Measurements from ENCODE around the gene NHLRC4. TPM values are rescaled to one million over a fixed set of nuclear protein-coding genes. Genes with fewer than 3 reads are reported as not detected.
A peak's percentile ranks its signal among the peaks of the same experiment; 100 is the strongest.

Gene NHLRC4
- total and polyA plus RNA-seq, 9 of the 15 experiments (the other 6 are each of a cell fraction or from before 2014, with no cell fraction given): 0.24 to 3.7 (median 1.3) TPM; not detected in 2

DNA sequence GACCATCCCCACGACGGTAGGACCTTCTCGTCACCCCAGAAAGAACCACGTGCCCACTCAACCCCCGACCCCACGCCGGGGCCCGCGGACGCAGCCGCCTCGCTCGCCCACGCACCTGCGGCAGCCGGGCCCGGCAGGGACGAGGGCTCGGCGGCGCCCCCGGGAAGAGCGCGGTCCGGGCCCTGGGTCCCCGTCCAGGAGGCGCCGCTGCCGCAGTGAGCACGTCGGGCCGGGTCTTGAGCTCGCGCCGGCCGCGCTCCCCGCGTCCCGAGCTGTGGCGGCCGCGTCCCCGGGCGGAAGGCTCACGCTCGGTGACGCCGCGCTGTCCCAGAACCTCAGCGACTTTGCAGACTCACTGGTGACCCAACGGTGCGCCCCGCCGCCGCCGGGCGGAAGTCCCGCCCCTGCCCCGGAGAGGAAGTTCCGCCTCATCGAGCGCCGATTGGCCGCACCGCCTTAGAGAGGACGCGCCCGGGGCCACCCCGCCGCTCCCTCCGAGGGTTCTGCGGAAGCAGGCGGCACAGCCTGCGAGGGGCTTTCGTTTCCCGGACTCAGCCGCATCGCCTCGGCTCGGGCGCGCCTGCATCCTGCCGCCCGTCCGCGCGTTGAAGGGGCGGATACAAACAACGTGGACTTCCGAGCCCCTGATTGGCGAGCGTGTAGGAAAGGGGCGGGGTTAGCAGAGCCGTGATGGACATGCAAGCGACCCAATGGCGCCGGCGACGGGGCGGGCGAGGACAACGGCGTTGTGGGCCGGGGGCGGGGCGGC is 22.3 kb downstream of the NHLRC4 start (continued):
- TF ChIP-seq, protein P1, sequence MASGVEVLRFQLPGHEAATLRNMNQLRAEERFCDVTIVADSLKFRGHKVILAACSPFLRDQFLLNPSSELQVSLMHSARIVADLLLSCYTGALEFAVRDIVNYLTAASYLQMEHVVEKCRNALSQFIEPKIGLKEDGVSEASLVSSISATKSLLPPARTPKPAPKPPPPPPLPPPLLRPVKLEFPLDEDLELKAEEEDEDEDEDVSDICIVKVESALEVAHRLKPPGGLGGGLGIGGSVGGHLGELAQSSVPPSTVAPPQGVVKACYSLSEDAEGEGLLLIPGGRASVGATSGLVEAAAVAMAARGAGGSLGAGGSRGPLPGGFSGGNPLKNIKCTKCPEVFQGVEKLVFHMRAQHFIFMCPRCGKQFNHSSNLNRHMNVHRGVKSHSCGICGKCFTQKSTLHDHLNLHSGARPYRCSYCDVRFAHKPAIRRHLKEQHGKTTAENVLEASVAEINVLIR (CRISPR knock-in tag; IDR thresholded peaks at IDR 0.05): 0 out of 2 replicates have a peak, but pooled peaks have one; percentile 4
- no peak for TF ChIP-seq ARHGAP35 (IDR thresholded peaks at IDR 0.05; ENCODE audit: partially characterized antibody)
- no peak for TF ChIP-seq ZNF609 (CRISPR knock-in tag; IDR thresholded peaks at IDR 0.05; ENCODE audit: borderline replicate concordance)
- TF ChIP-seq, protein P2, sequence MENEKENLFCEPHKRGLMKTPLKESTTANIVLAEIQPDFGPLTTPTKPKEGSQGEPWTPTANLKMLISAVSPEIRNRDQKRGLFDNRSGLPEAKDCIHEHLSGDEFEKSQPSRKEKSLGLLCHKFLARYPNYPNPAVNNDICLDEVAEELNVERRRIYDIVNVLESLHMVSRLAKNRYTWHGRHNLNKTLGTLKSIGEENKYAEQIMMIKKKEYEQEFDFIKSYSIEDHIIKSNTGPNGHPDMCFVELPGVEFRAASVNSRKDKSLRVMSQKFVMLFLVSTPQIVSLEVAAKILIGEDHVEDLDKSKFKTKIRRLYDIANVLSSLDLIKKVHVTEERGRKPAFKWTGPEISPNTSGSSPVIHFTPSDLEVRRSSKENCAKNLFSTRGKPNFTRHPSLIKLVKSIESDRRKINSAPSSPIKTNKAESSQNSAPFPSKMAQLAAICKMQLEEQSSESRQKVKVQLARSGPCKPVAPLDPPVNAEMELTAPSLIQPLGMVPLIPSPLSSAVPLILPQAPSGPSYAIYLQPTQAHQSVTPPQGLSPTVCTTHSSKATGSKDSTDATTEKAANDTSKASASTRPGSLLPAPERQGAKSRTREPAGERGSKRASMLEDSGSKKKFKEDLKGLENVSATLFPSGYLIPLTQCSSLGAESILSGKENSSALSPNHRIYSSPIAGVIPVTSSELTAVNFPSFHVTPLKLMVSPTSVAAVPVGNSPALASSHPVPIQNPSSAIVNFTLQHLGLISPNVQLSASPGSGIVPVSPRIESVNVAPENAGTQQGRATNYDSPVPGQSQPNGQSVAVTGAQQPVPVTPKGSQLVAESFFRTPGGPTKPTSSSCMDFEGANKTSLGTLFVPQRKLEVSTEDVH (IDR thresholded peaks at IDR 0.05; ENCODE audit: low read depth, partially characterized antibody): peak; percentile 78
- TF ChIP-seq CBX1 (IDR thresholded peaks at IDR 0.05; ENCODE audit: low read depth): no peak; the same call in 1 of the 2 replicates
- peak; percentile 97 for TF ChIP-seq RBFOX2 (IDR thresholded peaks at IDR 0.05; ENCODE audit: low read depth, low read length)
- TF ChIP-seq ZBTB7A (IDR thresholded peaks at IDR 0.05; ENCODE audit: borderline replicate concordance, control insufficient read depth, low read depth, low read length): peak; percentile 18; the same call in 1 of the 2 replicates
- TF ChIP-seq, protein P3, sequence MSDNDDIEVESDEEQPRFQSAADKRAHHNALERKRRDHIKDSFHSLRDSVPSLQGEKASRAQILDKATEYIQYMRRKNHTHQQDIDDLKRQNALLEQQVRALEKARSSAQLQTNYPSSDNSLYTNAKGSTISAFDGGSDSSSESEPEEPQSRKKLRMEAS (CRISPR knock-in tag; IDR thresholded peaks at IDR 0.05): peak; percentile 55
- no peak for TF ChIP-seq MAFG (tag; conservative IDR thresholded peaks at IDR 0.05)
- peak; percentile 45; the same call in 1 of the 2 replicates for TF ChIP-seq ZBED1 (IDR thresholded peaks at IDR 0.05)
- 0 out of 2 replicates have a peak, but pooled peaks have one; percentile 53 for TF ChIP-seq THAP7 (CRISPR knock-in tag; IDR thresholded peaks at IDR 0.05)
- peak in 1 of 2 experiments; percentile 18; a peak in 2 of 4 replicates for TF ChIP-seq MAZ (CRISPR knock-in tag; conservative IDR thresholded peaks at IDR 0.05 in 1 of 2, IDR thresholded peaks at IDR 0.05 in 1 of 2)
- peak; percentile 45 to 49 for TF ChIP-seq NRF1 (conservative IDR thresholded peaks at IDR 0.05 in 1 of 2, IDR thresholded peaks at IDR 0.05 in 1 of 2)
- TF ChIP-seq NR3C1 (CRISPR knock-in tag; IDR thresholded peaks at IDR 0.05): no peak
- no peak for TF ChIP-seq GABPB2 (CRISPR knock-in tag; conservative IDR thresholded peaks at IDR 0.05)
- TF ChIP-seq HCFC1 (IDR thresholded peaks at IDR 0.05; ENCODE audit: low read depth, low read length): peak; percentile 38; the same call in 1 of the 2 replicates
